NCI-H1436 treated with DMSO at 0.1 percent for 48 hours (cell line): ENCODE results near the gene COL27A1.

Experiments
- DNase-seq: peaks from one replicate; lab custom pipeline; 2025; lab: John Stamatoyannopoulos, UW

COL27A1 gene

DNA sequence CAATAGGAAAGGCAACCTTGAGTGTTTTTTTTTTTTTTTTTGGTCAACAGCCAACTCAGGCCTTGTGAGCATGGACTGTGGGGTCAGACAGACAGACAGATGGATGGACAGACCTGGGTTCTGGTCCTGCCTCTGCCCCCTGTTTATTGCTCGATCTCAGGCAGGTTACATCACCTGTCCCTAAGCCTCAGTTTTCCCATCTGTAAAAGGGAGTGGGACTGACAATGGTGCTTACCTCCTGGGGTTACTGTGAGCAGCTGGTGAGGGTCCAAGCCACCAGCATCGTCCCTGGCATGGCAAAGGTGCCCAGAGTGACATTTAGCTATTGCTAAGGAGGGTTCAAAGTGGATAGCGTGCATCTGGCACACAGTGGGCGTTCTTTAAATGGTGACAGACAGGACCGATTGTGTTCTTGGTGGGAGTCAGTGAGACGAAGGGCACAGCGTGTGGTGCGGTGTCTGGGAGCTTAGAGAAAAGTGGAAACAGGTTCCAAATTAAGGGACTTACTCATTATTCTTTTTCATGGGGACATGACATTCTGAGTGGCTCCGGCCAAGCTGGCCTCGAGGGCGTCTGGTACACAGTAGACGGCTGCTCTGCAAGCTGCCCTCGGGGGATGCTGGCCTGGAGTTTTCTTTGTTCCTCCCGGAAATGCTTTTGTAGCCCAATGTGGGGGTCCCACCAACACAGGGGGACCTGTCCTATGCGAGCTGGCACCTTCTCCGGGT, 72.1 kb downstream of the COL27A1 start:
- DNase-seq: no peak

DNA sequence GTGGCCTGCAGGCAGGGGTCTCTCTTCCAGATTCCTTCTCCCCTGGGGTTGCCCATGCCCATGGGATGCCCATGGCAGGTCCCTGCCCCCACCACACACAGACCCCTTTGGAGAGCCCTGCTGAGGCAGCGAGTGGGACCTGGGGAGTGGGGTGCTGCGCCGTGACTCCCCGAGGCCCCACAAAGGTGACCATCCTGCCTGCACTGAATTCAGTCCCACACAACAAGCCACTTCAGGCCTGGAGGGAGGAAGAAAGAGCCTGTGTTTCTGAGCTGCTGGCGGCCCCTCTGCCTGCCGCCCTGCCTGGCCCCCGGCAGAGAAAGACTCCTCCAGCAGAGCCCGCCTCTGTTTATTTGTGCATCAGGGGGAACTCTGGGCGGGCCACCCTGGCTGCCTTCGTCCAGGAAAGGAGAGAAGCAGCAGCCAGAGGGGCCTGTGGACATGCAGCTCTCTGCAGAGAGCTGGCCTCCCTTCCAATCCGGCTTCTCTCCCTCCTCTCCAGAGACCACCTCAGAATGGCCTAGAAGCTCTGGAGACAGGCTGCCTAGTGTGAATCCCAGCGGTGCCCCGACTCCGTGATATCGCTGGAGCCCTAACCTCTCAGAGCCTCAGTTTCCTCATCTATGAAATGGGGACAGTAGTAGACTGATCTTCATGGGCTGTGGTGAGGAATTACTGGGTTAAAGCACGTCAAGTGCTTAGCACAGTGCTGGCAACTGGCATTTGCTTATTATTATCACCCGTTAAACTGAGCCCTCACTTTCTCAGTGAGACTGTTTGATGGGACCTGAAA, 72.9 kb downstream of the COL27A1 start:
- no peak for DNase-seq

DNA sequence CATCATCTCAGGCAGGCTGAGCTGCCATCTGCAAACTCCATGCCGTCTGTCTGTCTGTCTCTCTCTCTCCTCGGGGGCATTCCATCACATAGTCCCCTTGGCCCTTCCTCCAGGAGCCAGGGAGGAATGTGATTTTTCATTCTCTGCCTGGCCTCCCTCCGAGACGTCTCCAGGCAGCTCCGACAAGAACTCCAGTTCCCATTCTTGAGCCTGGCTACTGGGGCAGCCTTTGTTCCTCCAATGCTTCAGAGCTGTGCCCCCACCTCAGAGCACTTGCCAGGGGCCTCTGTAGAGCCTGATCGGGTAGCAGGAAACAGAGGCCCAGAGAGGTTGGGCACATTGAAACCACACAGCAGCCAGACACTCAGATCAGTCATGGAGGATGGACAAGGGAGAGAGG, 74.0 kb downstream of the COL27A1 start:
- DNase-seq: no peak

DNA sequence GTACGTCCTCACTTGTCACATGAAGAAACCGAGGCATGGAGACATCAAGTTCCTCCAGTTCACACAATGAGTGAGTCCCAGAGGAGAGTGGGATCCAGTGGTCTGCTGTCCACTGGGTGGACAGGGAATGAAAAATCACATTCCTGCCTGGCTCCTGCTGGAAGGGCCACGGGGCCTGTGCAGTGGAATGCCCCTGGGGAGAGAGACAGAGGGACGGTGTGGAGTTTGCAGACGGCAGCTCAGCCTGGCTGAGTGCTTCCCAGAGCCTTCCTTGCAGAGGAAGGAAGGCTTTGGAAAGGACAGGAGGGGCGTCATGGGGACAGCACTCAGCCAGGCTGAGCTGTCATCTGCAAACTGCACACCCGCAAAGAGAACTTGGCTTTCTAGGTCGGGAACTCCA, 74.7 kb downstream of the COL27A1 start:
- no peak for DNase-seq

DNA sequence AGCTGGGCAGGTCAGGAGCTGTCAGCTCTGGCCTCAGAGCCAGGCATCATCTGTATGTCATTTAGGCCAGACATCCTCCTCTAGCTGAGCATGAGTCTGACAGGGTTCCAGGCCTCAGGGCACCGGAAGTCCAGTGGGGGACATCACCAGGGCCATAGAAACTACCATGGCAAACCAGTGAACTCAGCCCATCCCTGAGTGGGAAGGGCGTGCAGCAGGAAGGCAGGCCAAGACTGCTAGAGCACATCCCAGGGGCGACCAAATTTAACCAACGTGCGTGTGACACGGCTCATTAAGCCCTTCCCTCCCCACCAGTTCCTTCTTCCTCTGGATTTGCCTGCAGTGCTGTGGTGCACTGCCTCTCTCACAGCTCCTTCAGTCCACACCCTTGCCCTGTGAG, 75.9 kb downstream of the COL27A1 start:
- DNase-seq: no peak

DNA sequence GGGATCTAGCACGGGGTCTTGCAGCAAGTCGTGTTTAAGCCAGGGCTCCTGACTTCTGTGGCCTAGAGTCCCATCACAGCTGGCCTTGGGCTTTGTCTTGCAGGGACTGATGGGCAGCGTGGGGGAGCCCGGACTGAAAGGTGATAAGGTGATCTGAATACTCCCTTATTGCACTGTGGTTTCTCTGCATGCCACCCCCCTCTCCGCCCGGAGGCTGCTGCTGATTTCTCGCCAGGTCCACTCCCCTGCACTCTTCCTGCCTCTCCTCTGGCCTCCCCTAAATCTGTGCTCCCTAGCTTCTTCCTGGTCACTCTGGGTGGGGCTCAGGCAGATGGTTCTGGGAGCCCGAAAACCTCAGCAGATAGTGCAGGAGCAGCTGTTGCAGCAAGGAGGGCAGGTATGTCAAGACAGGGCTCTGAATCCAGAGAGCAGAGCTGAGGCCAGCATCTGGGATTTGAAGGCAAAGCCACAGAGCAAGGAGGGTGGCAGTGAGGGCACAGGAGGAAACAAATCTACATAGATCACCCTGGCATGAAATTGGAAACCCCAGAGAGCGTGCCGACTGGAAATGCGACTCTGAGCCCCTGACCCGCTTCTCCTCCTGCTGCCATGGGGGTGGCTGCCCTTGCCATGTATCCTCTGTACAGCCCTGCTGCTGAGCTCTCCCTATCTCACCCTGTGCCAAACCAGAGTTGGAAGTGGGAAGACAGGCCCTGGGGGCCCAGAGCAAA, 76.5 kb downstream of the COL27A1 start:
- no peak for DNase-seq

DNA sequence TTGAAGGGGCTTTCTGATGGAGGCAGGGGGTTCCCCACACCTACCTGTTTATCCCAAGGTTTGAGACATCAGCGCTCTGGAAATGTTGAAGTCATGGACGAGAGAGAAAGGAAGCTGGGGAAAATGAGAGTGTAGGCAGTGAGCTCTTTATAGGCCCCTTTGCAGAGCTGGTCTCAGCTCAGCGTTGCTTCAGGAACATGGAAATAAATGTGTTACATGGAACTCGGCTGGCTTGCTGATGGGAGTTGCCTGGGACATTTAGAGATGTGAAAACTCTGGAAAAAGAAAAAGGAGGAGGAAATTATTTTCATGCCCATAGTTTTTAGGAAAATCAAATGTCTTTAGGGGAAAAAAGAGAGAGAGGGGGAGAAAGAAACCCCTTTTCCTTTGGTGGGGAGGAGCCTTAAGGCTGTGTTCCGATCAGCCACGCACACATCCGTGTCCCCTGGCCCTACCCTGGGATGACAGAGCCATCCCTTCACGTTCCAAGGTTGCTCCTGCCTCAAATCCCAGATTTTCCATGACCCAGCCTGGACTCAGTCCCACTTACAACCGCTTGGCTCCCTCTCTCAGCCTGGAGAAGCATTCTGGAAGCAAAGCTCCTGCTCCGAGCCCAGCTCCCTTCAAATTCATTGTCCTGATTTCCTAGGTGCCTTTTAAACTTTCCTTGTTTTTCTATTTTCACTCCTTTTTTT, 78.3 kb downstream of the COL27A1 start:
- no peak for DNase-seq

DNA sequence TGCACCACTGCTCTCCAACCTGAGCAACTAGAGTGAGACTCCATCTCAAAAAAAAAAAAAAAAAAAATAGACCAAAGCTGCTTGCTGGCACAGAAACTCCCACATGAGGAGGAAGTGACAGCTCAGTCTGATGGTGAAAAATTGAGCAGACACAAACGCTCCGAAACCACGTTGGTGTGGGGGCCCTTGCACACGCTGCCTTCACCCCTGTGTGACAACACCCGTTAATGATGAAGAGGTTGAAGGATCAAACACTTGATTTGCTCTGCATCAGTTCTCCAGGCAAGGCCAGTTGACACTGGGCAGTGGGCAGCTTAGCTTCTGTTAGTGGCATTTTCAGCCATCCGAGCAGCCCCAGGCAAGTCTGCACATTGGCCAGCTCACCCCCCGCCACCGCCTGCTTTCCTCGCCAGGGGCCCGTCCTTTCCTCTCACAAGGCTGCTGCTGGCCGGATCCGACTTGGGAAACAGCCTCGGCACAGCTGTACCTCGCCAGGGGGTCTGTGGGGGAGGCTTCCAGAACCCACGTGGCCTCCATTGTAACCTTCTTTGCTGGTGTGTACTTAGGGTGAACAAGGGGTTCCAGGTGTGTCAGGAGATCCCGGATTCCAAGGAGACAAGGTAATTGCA, 79.8 kb downstream of the COL27A1 start:
- DNase-seq: no peak

DNA sequence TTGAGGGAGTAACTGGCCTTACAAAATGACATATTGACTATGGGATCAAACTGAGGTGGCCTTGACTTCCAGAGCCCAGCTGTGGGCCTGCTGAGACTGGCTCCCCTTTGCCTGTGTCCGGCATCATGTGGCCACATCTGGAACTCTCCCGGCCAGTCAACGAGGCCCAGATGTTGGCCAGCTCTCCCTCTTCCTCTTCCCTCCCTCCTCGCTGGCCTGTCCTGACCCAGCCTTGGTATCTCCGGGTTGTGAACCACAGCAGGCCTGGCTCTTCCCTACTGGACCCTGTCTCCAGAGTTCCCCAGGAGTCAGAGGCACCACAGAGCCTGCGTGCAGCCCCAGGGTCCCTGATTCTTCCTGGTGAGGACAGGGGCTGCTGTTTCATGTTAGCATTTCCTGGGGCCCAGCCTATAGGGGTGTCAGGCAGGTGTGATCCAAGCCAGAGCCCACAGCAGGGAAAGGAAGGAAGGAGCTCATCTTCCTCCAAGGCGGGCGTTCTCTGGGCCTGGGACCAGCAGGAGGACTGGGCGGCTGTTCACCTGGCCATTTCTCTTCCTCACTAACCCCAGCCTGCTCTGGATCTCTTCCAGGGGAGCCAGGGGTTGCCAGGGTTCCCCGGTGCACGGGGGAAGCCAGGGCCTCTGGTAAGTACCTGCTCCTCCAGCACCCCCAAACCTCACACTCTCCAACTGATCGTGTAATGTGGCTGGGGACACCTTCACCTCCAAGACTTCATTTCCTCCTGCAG, 81.2 kb downstream of the COL27A1 start:
- no peak for DNase-seq

DNA sequence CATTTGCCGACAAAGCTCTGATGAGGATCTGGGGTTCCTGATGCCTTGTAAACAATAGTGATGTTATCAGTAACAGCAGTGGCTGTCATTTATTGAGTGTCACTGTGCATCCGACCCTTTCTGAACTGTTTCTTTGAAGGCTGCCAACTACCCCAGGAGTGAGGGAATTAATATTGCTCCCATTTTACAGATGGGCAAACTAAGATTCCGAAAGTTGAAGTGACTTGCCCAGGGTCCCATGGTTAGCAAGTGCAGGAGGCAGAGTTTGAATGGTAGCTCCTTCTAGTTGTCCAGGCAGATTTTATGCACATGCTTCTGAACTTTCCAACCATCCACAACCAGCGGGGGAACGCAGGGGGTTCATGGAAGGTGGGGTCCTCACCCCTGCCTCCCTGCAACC, 81.9 kb downstream of the COL27A1 start:
- no peak for DNase-seq

DNA sequence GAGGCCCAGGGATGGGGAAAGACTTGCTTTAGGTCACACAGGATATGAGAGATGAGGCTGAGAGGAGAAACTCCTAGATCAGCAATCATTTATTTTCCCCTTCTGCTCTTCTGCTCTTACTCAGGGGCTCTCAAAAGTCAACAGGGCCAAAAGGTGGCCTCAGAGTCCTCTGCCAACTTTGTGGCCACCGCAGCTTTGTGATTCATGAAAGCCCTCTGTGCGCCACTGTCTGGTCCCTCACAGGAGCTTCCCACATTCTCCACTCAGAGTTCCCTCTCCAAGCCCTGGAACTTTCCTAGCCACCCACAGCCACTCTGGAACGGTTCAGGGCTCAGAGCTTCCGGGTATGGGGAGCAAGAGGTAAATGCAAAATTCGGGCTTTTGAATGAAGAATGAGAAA, 82.4 kb downstream of the COL27A1 start:
- no peak for DNase-seq

DNA sequence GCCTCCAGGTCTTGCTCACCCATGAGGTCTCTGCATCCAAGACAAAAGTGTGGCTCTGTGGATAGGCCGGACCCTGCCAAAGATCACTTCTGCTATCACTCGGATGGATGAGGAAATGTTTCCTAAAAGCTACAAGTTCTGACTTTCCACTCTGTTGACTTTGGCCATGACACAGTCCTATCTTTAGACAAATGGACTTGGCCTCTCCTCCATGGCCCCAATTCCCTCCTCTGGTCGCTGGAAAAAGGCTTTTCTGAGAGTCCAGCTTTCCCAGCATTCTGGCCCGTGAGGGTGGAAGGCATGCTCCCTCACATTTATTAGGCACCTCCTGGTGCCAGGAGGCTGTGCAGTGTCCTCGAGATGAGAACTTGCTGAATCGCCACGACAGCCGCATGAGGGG, 83.1 kb downstream of the COL27A1 start:
- no peak for DNase-seq

DNA sequence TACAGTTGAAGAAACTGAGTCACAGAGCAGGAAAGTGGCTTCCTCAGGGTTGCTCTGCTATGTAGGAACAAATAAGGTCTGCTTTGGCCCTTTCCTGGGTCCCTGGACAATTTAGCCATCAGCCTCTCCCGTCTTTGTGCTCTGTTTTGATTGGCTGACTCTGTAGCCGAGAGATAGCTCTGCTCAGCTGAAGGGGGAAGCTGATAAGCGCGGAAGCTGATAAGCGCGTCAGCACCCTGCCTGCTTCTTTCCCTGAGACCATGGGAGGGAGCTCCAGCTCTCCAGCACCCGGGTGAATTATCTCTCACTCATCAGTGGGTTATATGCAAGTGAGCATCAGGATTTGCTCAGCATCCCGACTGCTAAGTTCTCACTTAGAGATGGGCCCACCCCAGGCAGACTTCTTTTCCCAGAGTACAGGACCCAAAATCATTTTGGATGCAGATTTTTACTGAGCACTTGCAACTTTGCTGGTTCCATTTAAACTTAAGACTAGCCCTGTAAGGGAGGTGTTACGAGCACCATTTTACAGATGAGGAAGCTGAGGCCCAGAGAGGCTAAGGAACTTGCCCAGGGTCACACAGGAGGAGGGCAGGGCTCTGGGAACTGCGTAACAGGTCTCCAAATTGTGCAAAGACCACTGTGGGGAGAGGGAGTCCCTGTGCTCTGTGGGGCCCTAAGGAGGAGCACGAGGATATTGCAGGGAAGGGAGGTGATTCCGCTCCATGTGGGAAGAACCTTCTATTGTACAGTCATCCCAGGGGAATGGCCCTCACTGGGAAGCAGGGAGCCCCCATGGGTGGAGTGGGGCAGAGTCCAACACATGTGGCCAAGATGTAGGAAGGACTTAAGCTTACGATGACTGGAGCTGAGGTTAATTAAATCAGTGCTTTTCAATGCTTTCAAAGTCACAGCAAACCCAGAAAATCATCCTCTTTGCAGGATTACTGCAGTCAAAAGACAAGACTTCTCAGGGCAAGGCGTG, 83.8 kb downstream of the COL27A1 start:
- DNase-seq: no peak

DNA sequence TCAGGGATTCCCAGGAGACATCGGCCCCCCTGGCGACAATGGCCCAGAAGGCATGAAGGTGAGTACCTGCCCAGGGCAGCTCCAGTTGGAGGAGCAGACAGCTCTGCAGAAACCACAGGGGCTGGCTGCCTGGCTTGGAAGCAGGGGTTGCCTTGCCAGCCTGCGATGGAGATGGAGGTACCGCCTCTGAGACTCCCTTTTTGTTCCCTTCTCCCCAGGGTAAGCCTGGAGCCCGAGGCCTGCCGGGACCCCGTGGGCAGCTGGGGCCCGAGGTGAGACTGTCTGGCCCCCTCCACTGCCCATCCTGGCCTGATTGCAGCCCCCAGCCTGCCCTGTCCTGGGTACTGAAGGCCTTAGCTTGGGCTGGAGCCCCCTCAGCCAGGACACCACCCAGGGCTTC, 84.9 kb downstream of the COL27A1 start:
- DNase-seq: no peak

DNA sequence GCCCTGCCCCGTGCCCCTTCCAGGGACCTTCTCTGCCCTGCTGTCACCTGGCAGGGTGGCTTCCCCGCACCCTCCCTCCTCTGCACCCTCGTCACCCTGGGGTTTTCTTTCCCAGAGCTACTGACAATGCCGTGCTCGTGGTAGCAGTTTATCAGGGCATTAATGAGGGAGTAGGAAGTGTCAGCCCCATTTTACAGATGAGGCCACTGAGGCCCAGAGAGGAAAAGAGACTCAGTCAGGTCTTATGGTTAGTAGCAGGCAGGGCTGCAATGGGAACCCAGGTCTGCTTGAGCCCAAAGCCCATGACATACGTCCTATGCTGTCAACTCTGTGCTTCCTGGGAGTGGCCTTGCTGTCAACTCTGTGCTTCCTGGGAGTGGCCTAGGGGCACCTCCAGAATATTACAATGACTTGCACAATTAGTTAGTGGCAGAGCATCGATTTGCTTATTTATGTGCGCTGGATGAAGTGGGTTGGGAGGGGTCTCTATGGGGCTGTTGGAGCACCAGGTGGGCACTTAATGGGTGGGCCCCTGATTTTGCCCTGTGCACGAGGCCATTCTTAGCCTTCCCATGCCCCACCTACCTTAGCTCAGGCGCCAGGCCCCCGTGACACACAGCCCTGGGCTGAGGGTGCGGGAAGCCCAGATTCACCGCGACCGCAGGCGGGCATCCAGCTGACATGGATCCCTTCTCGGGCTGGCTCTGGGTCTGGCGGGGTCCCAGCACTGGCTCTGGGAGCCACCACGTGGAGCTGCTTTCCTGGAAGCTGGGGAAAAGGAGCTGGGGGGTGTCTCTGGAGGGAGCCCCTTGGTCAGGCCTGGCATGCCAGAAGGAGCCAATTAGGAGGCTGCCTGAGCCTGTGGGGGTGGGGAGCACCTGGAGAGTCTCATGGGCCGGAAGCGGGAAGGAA, 85.6 kb downstream of the COL27A1 start:
- no peak for DNase-seq

DNA sequence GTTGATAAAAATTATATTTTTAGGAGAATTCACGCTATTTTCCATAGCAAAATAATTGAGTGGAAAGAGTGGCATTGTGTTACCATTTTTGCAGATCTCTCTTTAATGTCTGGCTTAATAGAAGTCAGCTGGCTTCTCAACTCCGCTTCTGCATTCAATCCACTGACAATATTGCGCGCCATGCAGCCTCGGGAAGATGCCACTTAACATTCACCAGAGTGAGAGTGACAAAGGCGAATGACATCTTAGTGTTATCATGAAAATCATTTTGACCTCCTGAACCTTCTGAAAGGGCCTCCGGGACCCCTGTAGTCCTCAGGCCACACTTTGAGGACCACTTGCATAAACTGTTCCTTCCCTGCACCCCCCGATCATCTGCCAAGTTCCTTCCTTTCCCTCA, 87.5 kb downstream of the COL27A1 start:
- no peak for DNase-seq

DNA sequence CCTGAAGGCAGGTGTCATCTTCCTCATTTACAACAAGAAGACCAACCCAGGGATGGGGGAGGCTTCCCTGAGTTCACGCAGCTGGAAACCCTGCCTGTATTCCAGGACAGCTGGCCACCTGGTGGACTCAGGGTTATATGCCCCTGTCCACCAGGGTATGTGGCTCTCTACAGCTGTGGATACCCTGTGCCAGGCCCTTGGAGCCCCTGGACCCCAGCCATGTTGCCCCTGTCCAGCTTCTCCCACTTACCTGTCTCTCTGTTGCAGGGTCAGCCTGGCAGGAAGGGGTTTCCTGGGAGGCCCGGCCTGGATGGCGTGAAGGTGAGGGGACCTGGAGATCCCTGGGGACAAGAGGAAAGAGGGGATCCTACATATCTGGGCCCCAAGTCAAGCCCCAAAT, 87.9 kb downstream of the COL27A1 start:
- DNase-seq: no peak

DNA sequence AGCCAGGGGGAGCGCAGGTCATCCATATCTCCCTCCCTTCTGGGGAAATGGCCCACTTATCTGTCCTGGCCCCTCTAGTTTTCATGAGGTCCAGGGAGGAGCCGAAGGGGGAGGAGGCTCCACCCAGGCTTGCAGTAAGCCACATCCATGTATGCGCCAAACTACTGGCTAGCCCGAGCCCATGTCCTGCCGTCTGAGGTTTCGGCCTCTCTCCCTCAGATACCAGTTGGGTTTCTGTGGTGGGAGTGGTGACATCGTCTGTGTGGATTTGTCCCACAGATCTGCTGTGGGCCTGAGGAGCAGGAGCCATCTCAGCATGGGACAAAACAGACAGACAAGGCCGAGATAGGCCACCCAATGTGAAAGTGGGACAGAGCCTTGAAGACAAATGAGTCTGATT, 89.2 kb downstream of the COL27A1 start:
- no peak for DNase-seq

DNA sequence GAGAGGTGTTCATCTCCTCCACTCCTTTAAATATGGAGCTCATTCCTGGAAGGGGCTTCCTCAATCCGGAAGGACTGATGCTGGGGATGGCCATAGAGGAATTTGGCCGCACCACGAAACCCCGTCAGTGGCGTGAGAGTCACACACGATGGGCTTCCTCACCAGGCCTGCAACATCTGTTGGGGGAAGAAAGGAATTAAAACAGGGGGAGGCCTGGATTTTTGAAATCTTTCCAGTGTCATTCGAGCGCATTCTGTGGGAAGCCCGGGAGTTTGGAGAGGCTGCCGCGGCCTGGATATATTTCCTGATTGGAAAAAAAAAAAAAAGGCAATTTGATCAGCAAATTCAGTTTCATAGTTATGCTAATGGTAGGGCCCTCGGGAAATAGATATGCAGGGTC, 91.2 kb downstream of the COL27A1 start:
- no peak for DNase-seq
